Measurements from ENCODE around the gene QPCTL.

- TF ChIP-seq CTCF (IDR thresholded peaks at IDR 0.05) (no peak), EZH2 (IDR thresholded peaks at IDR 0.05; ENCODE audit: borderline replicate concordance, insufficient read depth, low read depth, low read length, poor library complexity, severe bottlenecking) (no peak)
Observed at GRCh38 chr19:45717983-45718650, 25.7 kb downstream of the QPCTL start.

All from B cell (primary cell).